Measurements from ENCODE around the gene SLC50A1. TPM values are rescaled to one million over a fixed set of nuclear protein-coding genes. Genes with fewer than 3 reads are reported as not detected.

Gene SLC50A1
- total and polyA plus RNA-seq, 8 donors: 4.5 to 114 (median 39.9) TPM

DNA sequence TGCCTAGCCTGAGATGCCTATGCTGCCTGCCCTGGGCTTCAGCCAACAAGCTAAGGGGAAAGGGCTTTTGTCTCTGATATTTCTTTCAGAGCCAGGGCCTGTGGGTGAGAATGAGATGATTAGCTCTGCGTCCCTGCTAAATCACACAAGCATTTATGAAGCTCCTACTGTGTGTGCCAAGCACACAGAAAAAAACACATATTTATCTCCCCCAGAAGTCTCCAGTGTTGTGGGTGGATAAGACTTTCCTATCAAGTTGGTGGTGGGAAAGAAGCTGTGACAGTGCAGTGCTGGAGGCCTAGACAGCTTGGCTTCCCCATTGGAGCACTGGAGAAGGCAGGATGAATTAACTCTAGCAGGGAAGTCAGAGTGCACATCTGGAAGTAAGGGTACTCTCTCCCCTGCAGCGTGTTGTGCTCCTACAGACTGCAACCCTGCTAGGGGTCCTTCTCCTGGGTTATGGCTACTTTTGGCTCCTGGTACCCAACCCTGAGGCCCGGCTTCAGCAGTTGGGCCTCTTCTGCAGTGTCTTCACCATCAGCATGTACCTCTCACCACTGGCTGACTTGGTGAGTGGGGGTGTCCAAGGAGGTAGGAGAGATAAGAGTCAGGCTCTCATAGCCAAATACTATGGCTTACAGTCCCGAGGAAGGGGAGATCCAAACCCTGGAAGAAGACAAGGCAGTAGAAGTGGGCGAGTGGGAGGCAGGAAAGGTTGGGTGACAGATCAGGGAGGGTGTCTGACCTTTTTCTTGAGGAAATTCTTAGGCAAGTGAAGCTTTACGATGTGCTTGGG lies 1.7 kb downstream of the SLC50A1 start:
- 68 to 91% (median 76%) methylated on average over 6 of the region's 6 CpGs for WGBS, 5 donors
- no peaks in the 10 kb centered on the region for H3K27me3 ChIP-seq
- H3K9me3 ChIP-seq: no peaks in the 10 kb centered on the region
- peaks cover 29 to 68% (median 68%) of the 10 kb centered on the region in 4 donors for H3K4me1 ChIP-seq
- peak overlapping the region; percentile 74 to 100 (median 98) for H3K27ac ChIP-seq
- intact Hi-C loops (cut with DNase I; ENCODE audit: low total_unique reads): no loop called here
- no peak for DNase-seq
- peak overlapping the region in 3 of 4 donors; percentile 68 to 71 (median 68) for H3K4me3 ChIP-seq
- peaks cover 21 to 37% (median 37%) of the 10 kb centered on the region in 4 donors for H3K36me3 ChIP-seq
- TF ChIP-seq POLR2A (IDR thresholded peaks at IDR 0.05): no peak

DNA sequence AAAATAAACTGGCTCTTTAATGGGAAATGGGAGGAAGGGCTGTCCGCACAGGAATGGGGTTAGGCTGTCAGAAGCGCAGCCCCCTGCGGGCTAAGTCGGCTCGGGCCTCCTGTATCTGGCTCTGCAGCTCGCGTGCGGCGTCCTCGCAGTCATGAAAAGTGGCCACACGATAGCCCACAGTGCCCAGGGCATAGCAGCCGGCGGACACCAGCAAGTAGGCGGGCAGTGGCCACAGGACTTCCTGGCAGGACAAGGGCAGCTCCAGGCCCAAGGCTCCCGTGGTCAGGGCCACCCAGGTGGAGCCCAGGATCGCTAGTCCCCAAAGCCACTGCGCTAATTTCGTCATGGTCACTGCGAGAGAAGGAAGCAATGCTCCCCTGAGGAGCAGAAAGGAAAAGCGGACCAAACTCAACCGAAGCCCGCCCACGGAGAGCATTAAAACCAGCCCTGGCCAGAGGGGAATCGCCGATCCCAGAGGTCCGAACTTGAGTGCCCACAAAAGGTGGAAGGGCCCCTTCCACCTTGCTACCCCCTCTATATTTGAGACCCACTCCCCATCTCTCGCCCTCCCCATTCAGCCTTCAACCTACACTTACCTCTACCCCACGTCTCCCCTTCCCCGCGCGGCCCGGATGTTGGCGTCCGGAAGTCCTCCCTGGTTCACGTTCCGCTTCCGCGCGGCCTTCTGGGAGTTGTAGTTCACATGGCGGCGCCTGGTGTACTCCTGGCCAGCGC lies 4.4 kb downstream of the SLC50A1 start, which contains the start of gene DPM3:
Gene DPM3, minus strand, starts transcription at position 637 of the 735 bp plus-strand sequence. Its CDS starts 291 bp downstream, at position 346.
- intact Hi-C loops (cut with DNase I; ENCODE audit: low total_unique reads): no loop called here
- H3K27ac ChIP-seq: peak within 1 kb of the TSS; percentile 87 to 100 (median 98)

DNA sequence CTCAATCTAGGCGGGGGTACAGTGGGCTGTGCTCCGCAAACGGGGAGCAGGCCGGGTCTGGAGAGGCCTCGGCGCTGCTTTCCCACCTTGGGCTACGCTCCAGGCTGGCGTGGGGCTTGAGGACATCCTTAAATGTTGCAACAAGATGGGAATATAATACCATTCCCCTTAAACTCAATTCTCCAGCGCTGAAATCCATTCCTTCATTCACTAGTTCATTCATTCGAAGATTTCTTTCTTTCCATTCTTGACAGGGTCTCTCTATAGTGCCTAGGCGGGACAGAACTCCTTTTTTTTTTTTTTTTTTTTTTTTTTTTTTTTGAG lies 4.9 kb downstream of the SLC50A1 start:
- Histone ChIP-seq H3K9me3 (no peaks in the 10 kb centered on the region), H3K36me3 (peaks cover 0 to 14% (median 12%) of the 10 kb centered on the region in 4 donors), H3K27ac (peak overlapping the region in 4 of 5 donors; percentile 89 to 100 (median 98)), H3K27me3 (no peaks in the 10 kb centered on the region), H3K4me1 (peaks cover 13 to 39% (median 37%) of the 10 kb centered on the region in 4 donors), H3K4me3 (peak overlapping the region; percentile 59 to 79 (median 71))
- intact Hi-C loops (cut with DNase I; ENCODE audit: low total_unique reads): no loop called here
- no peak for DNase-seq
- no peak for TF ChIP-seq POLR2AphosphoS5 (IDR thresholded peaks at IDR 0.05)
- TF ChIP-seq POLR2A (IDR thresholded peaks at IDR 0.05): no peak
- no peak for TF ChIP-seq EP300 (IDR thresholded peaks at IDR 0.05)
- TF ChIP-seq, protein P1, sequence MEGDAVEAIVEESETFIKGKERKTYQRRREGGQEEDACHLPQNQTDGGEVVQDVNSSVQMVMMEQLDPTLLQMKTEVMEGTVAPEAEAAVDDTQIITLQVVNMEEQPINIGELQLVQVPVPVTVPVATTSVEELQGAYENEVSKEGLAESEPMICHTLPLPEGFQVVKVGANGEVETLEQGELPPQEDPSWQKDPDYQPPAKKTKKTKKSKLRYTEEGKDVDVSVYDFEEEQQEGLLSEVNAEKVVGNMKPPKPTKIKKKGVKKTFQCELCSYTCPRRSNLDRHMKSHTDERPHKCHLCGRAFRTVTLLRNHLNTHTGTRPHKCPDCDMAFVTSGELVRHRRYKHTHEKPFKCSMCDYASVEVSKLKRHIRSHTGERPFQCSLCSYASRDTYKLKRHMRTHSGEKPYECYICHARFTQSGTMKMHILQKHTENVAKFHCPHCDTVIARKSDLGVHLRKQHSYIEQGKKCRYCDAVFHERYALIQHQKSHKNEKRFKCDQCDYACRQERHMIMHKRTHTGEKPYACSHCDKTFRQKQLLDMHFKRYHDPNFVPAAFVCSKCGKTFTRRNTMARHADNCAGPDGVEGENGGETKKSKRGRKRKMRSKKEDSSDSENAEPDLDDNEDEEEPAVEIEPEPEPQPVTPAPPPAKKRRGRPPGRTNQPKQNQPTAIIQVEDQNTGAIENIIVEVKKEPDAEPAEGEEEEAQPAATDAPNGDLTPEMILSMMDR (IDR thresholded peaks at IDR 0.05): no peak
- WGBS, 5 donors: 4 to 7% (median 6%) methylated on average over 11 of the region's 11 CpGs

More for the DNA sequence above, 4.4 kb downstream of the SLC50A1 start, which contains the start of gene DPM3:
- H3K4me3 ChIP-seq: peak within 1 kb of the TSS; percentile 59 to 79 (median 71)
- no peaks in the 10 kb centered on the region for H3K9me3 ChIP-seq
- peak; percentile 92 to 96 for DNase-seq
- WGBS, 5 donors: 0 to 1% (median 0%) methylated on average over 39 to 42 of the region's 42 CpGs
- H3K4me1 ChIP-seq: peaks cover 13 to 41% (median 41%) of the 10 kb centered on the region in 4 donors
- no peaks in the 10 kb centered on the region for H3K27me3 ChIP-seq
- peaks cover 0 to 14% (median 12%) of the 10 kb centered on the region in 4 donors for H3K36me3 ChIP-seq
- TF ChIP-seq POLR2A (IDR thresholded peaks at IDR 0.05): peak in 1 of 4 donors; percentile 49
- no peak for TF ChIP-seq EP300 (IDR thresholded peaks at IDR 0.05)
- TF ChIP-seq, protein P1 (IDR thresholded peaks at IDR 0.05): no peak
- peak; percentile 82 to 95 (median 85) for TF ChIP-seq POLR2AphosphoS5 (IDR thresholded peaks at IDR 0.05)

DNA sequence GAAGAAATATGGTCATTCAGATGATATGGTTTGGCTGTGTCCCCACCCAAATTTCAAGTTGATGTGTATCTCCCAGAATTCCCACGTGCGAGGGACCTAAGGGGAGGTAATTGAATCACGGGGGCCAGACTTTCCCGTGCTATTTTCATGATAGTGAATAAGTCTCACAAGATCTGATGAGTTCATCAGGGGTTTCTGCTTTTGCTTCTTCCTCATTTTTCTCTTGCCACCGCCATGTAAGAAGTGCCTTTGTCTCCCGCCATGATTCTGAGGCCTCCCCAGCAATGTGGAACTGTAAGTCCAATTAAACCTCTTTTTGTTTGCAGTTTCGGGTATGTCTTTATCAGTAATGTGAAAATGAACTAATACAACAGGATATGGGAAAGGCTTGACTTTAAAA lies 6.1 kb downstream of the SLC50A1 start:
- no peak overlapping the region for H3K27ac ChIP-seq
- no peak overlapping the region for H3K4me3 ChIP-seq
- DNase-seq: no peak
- H3K36me3 ChIP-seq: peaks cover 0 to 14% (median 12%) of the 10 kb centered on the region in 4 donors
- no peaks in the 10 kb centered on the region for H3K27me3 ChIP-seq
- intact Hi-C loops (cut with DNase I; ENCODE audit: low total_unique reads): no loop called here
- TF ChIP-seq POLR2A (IDR thresholded peaks at IDR 0.05) (no peak), EP300 (IDR thresholded peaks at IDR 0.05) (no peak), POLR2AphosphoS5 (IDR thresholded peaks at IDR 0.05) (no peak)
- TF ChIP-seq, protein P1 (IDR thresholded peaks at IDR 0.05): no peak
- 77 to 84% (median 79%) methylated on average over 7 of the region's 7 CpGs for WGBS, 5 donors
- peaks cover 12 to 36% (median 32%) of the 10 kb centered on the region in 4 donors for H3K4me1 ChIP-seq
- H3K9me3 ChIP-seq: no peaks in the 10 kb centered on the region
